Gastrocnemius medialis (tissue), 4 donors: ENCODE data around the gene RASGRP4.

ENCODE experiments used
- CTCF ChIP-seq, 5 experiments: fragments of 450-650 bp in 3 of 5; fragments of 200-600 bp in 2 of 5; sonication (generic) in 2 of 5; IDR thresholded peaks in 4 of 5; conservative IDR thresholded peaks in 1 of 5; 1 replicate in 4 of 5; 2 replicates in 1 of 5; pipeline ENCODE4 v1.5.1; 2016 to 2019; ENCODE audit warnings: antibody characterized with exemption in 5 of 5, mild to moderate bottlenecking in 3 of 5, moderate library complexity in 3 of 5
- POLR2A ChIP-seq, 2 donors: fragments of 450-650 bp; IDR thresholded peaks; one replicate each; pipeline ENCODE4 v1.6.1; 2017; ENCODE audit warnings: antibody characterized with exemption in 2 of 2, mild to moderate bottlenecking in 2 of 2, moderate library complexity in 2 of 2

GRCh38 chr19:38437917-38438316 lies 11.9 kb upstream of the RASGRP4 start:
- no peak for TF ChIP-seq CTCF (IDR thresholded peaks at IDR 0.05 in 4 of 5, conservative IDR thresholded peaks at IDR 0.05 in 1 of 5)
- TF ChIP-seq POLR2A (IDR thresholded peaks at IDR 0.05): no peak
